Effector memory CD8-positive, alpha-beta T cell (primary cell): ENCODE data around the gene CELA2A.
"Not testable (repeated sequence)": the region's sequence is repeated elsewhere in the genome, so short reads cannot be mapped to it uniquely, and the experiment has no call there.

Source experiments
- ATAC-seq: fragments of 150-1000 bp; cut with Tn5 transposase; replicated peaks from 2 replicates; pipeline ENCODE4 v1.10.0; 2021; ENCODE audit warnings: mild to moderate bottlenecking, moderate library complexity
- DNase-seq, 3 experiments: peaks; one replicate each; pipeline ENCODE4 v3.0.0; 2021
- H3K27ac Mint-ChIP-seq, 2 donors: one replicate each; pipeline ENCODE4 v1.8.0; 2022; ENCODE audit warnings: mild to moderate bottlenecking in 2 of 2, mixed read lengths in 2 of 2, moderate library complexity in 2 of 2
- H3K27me3 Mint-ChIP-seq, 2 donors: one replicate each; pipeline ENCODE4 v1.8.0; 2022; ENCODE audit warnings: mixed read lengths in 2 of 2
- H3K36me3 Mint-ChIP-seq: one replicate; pipeline ENCODE4 v1.8.0; 2022; ENCODE audit warnings: mild to moderate bottlenecking, moderate library complexity, mixed read lengths; ENCODE audit not compliant: insufficient read depth
- H3K4me1 Mint-ChIP-seq, 2 donors: one replicate each; pipeline ENCODE4 v1.8.0; 2022; ENCODE audit warnings: low read depth in 2 of 2, mixed read lengths in 2 of 2
- H3K4me3 Mint-ChIP-seq, 2 donors: one replicate each; pipeline ENCODE4 v1.8.0; 2022; ENCODE audit warnings: mild to moderate bottlenecking in 2 of 2, mixed read lengths in 2 of 2, moderate library complexity in 2 of 2
- H3K9me3 Mint-ChIP-seq, 2 donors: one replicate each; pipeline ENCODE4 v1.8.0; 2022; ENCODE audit warnings: mixed read lengths in 2 of 2

CELA2A gene

DNA sequence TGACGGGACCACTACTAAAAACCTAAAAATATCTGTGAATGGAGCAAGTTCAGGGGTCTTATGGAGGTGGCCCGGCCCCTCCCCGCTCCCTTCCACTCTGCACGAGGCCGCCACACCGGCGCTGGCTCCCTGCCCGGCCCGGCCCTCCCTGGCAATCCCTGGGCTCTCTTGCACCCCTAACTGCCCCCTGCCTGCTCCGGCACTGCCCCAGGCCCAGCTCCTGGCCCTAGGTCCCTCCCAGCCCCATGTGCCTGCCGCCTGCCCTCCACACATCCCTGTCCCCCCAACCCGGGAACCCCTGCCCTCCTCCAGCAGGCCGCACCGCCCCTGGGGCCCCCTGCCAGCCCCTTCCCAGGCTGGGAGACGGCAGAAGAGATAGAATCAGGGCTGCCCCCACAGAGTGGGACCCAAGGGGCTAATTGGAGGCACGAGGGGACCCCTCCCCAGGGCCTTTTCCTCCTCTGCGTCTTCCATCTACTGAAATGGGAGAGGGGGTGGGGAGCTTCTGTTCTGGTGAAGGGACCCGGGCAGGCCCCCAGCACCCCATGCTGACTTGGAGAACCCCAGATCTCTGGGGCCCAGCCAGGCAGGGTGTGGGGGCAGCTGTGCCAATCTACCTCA, 27.6 kb upstream of the CELA2A start:
- H3K27ac Mint-ChIP-seq, result peak overlapping the region; percentile 62 to 97

DNA sequence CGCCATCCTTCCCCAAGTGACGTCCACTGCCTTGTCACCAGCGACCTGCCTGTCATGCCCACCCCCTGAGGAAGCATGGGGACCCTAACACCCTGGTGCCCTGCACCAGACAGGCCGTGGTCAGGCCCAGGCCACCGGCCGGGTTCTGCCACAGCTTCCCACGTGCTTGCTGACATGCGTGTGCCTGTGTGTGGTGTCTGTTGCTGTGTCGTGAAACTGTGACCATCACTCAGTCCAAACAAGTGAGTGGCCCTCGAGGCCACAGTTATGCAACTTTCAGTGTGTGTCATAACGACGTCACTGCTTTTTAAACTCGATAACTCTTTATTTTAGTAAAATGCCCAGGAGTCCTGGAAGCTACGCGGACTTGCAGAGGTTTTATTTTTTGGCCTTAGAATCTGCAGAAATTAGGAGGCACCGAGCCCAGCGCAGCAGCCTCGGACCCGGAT, 26.8 kb upstream of the CELA2A start:
- no peaks in the 10 kb centered on the region for H3K9me3 Mint-ChIP-seq
- ATAC-seq (no peak), DNase-seq (no peak)
- H3K27ac Mint-ChIP-seq, result peak overlapping the region; percentile 62 to 97
- peak overlapping the region in 1 of 2 donors; percentile 54 for H3K4me3 Mint-ChIP-seq
- H3K27me3 Mint-ChIP-seq, result no peaks in the 10 kb centered on the region
- H3K4me1 Mint-ChIP-seq, result peaks cover 15 to 27% of the 10 kb centered on the region in 2 donors
- H3K36me3 Mint-ChIP-seq, result peaks cover 99% of the 10 kb centered on the region

More for the DNA sequence above, 27.6 kb upstream of the CELA2A start:
- no peaks in the 10 kb centered on the region for H3K27me3 Mint-ChIP-seq
- H3K4me1 Mint-ChIP-seq, result peaks cover 23 to 33% of the 10 kb centered on the region in 2 donors
- H3K36me3 Mint-ChIP-seq, result peaks cover 100% of the 10 kb centered on the region
- no peaks in the 10 kb centered on the region for H3K9me3 Mint-ChIP-seq
- no peak for ATAC-seq
- peak overlapping the region in 1 of 2 donors; percentile 57 for H3K4me3 Mint-ChIP-seq
- DNase-seq, result no peak

DNA sequence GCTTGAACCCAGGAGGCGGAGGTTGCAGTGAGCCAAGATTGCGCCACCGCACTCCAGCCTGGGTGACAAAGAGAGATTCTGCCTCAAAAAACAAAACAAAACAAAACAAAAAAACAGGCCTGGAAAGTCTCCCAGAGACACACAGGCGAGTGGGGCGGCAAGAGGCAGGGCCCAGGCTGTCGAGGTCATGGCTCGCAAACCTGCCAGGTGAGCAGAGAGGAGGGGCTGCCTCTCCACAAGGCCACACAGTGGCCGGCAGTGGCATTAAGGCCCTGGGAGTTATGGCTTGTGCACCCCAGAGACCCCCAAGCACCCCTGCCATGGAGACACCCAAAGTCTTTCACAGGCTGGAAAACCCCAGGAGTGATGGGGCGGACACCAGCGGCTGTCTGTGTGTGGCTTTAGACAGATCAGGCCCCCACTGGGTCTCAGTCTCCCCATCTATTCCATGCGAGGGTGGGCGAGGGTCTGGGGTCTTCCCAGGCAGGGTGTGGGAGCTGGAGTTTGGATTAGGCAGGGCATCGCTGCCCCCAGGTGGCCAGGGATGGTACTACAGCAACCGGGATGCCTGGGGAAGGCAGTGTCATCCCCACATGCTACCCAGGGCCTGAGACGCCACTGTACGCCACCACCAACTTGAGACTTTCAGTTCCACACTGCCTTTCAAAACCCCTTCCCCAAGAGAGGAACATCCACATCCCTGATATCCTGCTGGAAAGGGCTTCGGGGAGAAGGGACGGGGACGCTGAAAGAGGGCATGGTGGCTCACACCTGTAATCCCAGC, 25.6 kb upstream of the CELA2A start:
- peak; percentile 60 for ATAC-seq
- Mint-ChIP-seq H3K27me3 (no peaks in the 10 kb centered on the region), H3K27ac (peak overlapping the region; percentile 64 to 97), H3K4me3 (peak overlapping the region in 1 of 2 donors; percentile 54), H3K4me1 (peaks cover 11 to 20% of the 10 kb centered on the region in 2 donors), H3K36me3 (peaks cover 98% of the 10 kb centered on the region), H3K9me3 (no peaks in the 10 kb centered on the region)
- DNase-seq, result peak; percentile 79 to 83 (median 79)

DNA sequence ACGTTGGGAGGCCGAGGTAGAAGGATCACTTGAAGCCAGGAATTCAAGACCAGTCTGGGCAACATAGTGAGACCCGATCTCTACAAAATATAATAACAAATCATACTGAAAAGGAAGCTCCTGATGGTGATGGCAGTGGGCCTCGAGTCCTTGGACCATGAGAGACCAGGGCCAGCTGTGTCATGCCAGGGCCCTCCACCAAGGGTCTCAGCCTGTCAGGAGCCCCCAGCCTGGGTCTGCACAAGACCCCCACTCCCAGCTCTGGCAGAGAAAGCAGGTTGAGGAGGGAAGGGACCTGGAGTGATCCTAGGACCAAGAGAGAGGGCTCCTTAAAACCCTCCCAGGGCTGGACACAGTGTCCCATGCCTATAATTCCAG, 25.0 kb upstream of the CELA2A start:
- H3K36me3 Mint-ChIP-seq, result peaks cover 97% of the 10 kb centered on the region
- peak overlapping the region in 1 of 2 donors; percentile 54 for H3K4me3 Mint-ChIP-seq
- no peak for DNase-seq
- H3K9me3 Mint-ChIP-seq, result no peaks in the 10 kb centered on the region
- H3K27ac Mint-ChIP-seq, result peak overlapping the region; percentile 64 to 97
- H3K4me1 Mint-ChIP-seq, result peaks cover 5 to 15% of the 10 kb centered on the region in 2 donors
- no peaks in the 10 kb centered on the region for H3K27me3 Mint-ChIP-seq
- no peak for ATAC-seq

DNA sequence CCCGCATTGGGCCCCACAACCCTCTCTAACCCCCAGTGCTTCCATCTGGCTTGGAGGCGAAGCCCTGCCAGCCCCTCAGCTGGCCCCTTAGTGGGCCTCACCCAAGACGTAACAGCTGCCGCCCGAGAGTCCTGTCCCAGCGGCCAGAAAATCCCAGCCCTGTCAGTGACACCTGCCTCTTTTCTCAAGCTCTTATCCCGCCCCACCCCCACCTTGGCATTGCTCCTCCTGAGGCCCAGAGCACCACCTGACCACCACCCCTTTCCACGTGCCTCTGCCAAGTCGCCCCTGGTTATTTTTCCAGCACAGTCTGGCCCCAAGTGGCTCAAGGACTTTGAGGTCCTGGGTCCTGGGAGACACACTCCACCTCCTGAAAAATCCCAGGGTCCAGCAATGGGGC, 24.2 kb upstream of the CELA2A start:
- Mint-ChIP-seq H3K27ac (peak overlapping the region; percentile 64 to 97), H3K4me1 (peaks cover 3 to 13% of the 10 kb centered on the region in 2 donors), H3K9me3 (no peaks in the 10 kb centered on the region), H3K4me3 (peak overlapping the region in 1 of 2 donors; percentile 54), H3K36me3 (peaks cover 97% of the 10 kb centered on the region), H3K27me3 (no peaks in the 10 kb centered on the region)
- no peak for DNase-seq
- ATAC-seq, result no peak

DNA sequence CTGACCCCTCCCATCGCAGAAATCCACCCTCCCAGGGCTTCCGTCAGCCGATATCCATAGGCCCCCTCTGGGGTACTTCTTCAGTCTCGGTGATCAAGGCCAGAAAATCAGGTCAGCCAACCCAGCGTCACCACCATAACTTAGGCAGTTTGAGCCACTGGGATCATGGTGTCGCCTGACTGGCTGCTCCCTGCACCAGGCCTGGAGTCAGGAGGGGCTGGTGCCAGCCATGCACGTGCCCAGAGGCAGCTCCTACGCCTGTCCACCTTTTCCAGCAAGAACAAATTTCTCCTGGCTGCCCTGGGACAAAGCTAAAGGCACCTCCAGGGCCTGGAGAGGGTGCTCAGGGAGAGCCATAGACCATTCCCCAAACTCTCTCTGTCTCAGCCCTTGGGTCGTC, 23.1 kb upstream of the CELA2A start:
- peaks cover 0 to 9% of the 10 kb centered on the region in 2 donors for H3K4me1 Mint-ChIP-seq
- DNase-seq, result no peak
- H3K9me3 Mint-ChIP-seq, result no peaks in the 10 kb centered on the region
- peak overlapping the region in 1 of 2 donors; percentile 29 for H3K4me3 Mint-ChIP-seq
- peak overlapping the region; percentile 64 to 97 for H3K27ac Mint-ChIP-seq
- H3K36me3 Mint-ChIP-seq, result peaks cover 92% of the 10 kb centered on the region
- no peaks in the 10 kb centered on the region for H3K27me3 Mint-ChIP-seq
- ATAC-seq, result no peak

DNA sequence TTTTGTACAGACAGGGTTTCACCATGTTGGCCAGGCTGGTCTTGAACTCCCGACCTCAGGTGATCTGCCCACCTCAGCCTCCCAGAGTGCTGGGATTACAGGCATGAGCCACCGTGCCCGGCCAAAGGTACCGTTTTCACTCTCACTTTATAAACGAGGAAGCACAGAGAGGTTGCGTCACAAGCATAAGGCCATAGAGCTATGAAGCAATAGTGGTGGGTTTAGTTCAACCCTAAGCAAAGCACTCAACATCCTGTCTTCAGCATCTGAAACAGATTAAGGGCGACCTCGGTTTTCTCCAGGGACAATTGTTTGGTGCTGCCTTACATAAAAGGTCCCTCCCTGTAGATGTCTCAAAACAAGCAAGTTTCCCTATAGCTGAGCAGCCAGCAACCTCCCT, 21.8 kb upstream of the CELA2A start:
- not testable (repeated sequence) for DNase-seq, H3K4me3 Mint-ChIP-seq, H3K4me1 Mint-ChIP-seq, H3K27me3 Mint-ChIP-seq, H3K9me3 Mint-ChIP-seq
- peaks cover 85% of the 10 kb centered on the region for H3K36me3 Mint-ChIP-seq
- peak; percentile 6 for ATAC-seq
- peak overlapping the region in 1 of 2 donors; percentile 97 for H3K27ac Mint-ChIP-seq

DNA sequence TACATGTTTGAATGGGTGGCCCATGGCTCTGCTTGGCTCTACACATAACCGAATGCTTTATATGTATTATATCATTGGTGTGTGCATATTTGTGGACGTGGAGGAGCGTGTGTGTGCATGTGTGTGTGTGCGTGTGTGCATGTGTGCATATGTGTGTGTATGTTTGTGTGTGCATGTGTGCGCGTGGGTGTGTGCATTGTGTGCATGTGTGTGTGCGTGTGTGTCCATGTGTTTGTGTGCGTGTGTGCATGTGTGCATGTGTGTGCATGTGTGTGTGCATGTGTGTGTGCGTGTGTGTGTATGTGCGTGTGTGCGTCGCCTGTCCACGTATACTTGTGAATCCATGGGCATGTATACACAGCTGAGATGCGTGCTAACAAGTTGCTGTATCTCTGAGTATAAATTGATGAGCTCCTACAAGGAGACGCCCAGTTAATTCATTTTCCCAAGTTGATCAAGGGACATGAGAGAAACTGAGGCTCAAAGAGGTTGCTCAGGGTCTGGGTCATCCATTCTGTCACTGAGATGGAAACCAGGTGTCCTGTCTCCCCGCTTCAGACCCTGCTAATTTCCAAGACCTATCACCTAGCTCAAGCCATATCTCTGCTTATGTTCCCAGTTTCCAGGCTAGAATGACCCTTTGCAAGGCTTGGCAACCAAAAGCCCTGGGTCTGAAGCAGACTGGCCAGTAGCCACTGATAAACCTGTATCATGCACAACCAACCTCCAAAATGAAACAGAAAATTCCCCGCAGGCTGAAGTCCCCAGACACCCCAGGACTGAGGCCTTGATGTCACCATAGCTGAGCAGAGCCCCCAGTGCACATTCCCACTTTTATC, 21.1 kb upstream of the CELA2A start:
- ATAC-seq, result no peak
- Mint-ChIP-seq H3K4me3 (no peak overlapping the region), H3K27ac (peak overlapping the region in 1 of 2 donors; percentile 97), H3K27me3 (no peaks in the 10 kb centered on the region), H3K9me3 (no peaks in the 10 kb centered on the region), H3K4me1 (peaks cover 0 to 4% of the 10 kb centered on the region in 2 donors), H3K36me3 (peaks cover 81% of the 10 kb centered on the region)
- DNase-seq, result no peak

DNA sequence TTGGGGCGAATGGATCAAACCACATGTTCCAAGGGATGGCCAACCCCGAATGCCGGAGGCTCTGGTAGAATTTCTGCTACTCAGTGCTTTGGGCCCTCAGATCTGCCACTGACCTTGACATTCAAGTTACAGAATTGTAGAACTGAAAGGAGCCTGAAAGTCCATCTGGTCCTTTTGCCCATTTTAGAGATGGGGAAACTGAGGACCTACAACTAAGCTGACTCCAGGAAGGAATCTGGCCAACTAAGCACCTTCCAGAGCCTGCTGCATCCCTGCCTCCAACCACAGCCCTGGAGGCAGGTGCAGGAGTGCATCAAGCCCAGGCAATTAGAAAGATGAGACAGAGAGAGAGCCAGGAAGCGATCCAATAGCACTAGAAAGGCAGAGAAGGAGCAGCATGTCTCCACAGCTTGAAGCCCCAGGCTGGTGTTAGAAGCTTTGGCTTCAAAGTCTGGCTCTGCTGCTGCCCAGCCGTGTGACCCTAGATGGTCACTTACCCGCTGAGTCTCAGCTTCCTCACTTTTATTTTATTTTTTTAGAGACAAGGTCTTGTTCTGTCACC, 19.6 kb upstream of the CELA2A start:
- DNase-seq, result no peak
- Mint-ChIP-seq H3K4me1 (peaks cover 0 to 4% of the 10 kb centered on the region in 2 donors), H3K9me3 (no peaks in the 10 kb centered on the region), H3K27me3 (no peaks in the 10 kb centered on the region), H3K4me3 (no peak overlapping the region), H3K27ac (peak overlapping the region; percentile 21 to 38), H3K36me3 (peaks cover 76% of the 10 kb centered on the region)
- ATAC-seq, result no peak

DNA sequence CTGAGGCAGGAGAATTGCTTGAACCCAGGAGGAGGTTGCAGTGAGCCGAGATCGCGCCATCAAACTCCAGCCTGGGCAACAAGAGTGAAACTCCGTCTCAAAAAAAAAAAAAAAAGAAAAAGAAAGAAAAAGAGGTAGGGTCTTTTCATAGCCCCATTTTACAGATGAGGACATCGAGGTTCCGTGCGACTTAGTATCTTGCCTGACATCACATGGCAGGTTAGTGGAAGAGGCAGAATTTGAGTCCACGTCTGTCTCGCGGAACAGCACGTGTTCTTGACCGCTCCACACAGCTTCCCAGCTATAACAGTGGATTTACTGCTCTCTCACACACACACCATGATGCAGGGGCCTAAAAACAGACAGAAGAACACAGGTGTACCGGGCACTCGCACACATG, 17.2 kb upstream of the CELA2A start:
- Mint-ChIP-seq H3K27me3 (peaks cover 0 to 16% of the 10 kb centered on the region in 2 donors), H3K4me1 (peaks cover 0 to 3% of the 10 kb centered on the region in 2 donors), H3K27ac (no peak overlapping the region), H3K4me3 (no peak overlapping the region), H3K9me3 (no peaks in the 10 kb centered on the region), H3K36me3 (peaks cover 58% of the 10 kb centered on the region)
- DNase-seq (no peak), ATAC-seq (no peak)

DNA sequence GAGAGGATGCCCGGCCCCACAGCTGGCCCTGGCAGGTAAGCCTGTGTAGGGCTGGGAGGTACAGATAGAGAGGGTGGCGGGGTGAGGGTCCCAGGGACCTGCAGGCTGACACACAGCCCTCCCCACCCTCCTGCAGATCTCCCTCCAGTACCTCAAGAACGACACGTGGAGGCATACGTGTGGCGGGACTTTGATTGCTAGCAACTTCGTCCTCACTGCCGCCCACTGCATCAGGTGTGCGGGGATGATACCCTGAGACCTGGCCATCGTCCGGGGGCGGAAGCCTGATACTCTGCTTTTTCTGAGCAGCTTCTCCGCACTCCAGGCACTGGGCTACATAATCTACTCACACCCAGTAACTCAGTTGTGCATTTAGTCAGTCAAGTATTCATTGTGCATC, 16.2 kb upstream of the CELA2A start:
- Mint-ChIP-seq H3K36me3 (peaks cover 47% of the 10 kb centered on the region), H3K4me1 (peaks cover 0 to 3% of the 10 kb centered on the region in 2 donors), H3K27me3 (peaks cover 0 to 16% of the 10 kb centered on the region in 2 donors), H3K4me3 (no peak overlapping the region), H3K27ac (no peak overlapping the region), H3K9me3 (no peaks in the 10 kb centered on the region)
- DNase-seq, result no peak
- no peak for ATAC-seq

DNA sequence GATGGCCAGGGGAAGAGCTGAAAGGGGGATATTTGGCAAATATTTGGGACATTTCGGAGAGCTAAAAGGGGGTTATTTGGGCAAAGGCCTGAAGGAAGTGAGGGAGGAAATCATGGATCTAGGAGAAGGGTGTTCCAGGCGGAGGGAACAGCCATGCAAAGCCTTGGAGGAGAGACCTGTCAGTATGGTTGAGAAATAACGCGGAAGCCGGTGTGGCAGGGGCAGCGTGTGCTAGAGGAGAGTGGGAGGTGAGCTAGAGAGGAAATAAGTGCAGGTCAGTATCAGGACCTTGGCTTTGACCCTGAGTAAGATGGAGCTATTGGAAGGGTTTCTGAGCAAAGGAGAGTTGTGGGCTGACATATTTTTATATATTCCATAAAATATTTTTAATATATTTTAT, 15.3 kb upstream of the CELA2A start:
- no peak for ATAC-seq
- Mint-ChIP-seq H3K36me3 (peaks cover 40% of the 10 kb centered on the region), H3K27me3 (peaks cover 0 to 25% of the 10 kb centered on the region in 2 donors), H3K9me3 (no peaks in the 10 kb centered on the region), H3K4me3 (no peak overlapping the region), H3K27ac (no peak overlapping the region), H3K4me1 (peaks cover 5 to 12% of the 10 kb centered on the region in 2 donors)
- DNase-seq, result no peak

DNA sequence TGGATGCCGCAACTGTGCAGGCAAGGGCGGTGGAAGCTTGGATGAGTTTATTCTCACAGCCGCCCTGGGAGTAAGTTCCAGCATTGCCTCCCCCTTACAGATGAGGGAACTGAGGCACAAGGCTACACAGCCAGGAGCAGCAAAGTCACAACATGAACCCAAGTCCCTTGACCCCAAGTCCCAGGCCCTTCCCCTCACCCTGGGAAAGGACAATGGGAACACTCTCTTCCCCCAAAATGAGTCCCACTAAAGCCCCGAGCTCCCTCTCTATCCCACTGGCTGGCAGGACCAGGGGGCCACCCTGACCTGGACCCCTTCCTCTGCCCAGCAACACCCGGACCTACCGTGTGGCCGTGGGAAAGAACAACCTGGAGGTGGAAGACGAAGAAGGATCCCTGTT, 14.4 kb upstream of the CELA2A start:
- peaks cover 5 to 12% of the 10 kb centered on the region in 2 donors for H3K4me1 Mint-ChIP-seq
- no peak overlapping the region for H3K27ac Mint-ChIP-seq
- H3K36me3 Mint-ChIP-seq, result peaks cover 32% of the 10 kb centered on the region
- H3K27me3 Mint-ChIP-seq, result peaks cover 0 to 30% of the 10 kb centered on the region in 2 donors
- no peak overlapping the region for H3K4me3 Mint-ChIP-seq
- H3K9me3 Mint-ChIP-seq, result no peaks in the 10 kb centered on the region
- ATAC-seq, result no peak
- no peak for DNase-seq
